ENCODE data around the gene PROS1.

Gene PROS1

DNA sequence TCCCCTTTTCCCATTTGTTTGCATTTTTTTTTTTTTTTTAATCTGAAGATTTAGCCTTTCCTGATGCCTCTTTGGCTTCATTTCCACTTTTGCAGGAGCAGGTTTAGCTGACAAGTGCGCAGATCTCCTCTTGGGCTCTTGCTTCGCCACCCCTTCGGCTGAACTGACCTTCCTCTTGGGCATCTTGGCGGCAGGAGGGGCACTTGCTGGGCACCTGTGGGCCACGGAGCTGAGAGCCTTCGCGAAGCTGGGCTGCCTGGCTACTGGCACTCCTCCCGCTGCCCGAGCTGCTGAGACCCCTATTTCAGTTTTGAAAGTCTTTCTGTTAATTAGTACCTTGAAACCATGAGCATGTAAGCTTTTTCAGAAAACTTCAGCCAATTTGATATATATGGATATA lies 15.1 kb upstream of the PROS1 start:
- ATAC-seq: no peak; the same call in 2 of the 3 replicates

DNA sequence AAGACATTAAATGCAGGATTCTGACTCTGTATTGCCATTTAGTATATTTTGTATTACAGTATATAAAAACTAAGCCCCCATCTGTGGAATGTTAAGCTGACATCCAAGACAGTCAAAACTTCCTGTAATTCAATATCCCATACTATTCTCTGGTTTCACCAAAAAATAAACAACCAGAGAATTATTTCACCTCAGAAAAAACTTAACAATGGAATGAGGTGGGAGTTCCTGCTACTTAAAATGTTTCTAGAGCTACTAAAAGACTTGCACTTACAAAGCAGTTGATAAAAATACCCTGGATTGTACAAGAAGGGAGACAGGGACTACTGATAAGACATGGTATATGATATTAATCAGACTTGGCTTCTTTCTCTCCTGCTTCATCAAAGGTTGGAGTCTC lies 14.6 kb upstream of the PROS1 start:
- ATAC-seq: peak; percentile 83

More for the DNA sequence above, 15.1 kb upstream of the PROS1 start:
- no peak for TF ChIP-seq SNAI2 (CRISPR knock-in tag; IDR thresholded peaks at IDR 0.05)
- TF ChIP-seq TCF4 (CRISPR knock-in tag; IDR thresholded peaks at IDR 0.05; ENCODE audit: borderline replicate concordance): no peak
- no peak for TF ChIP-seq ISL1 (CRISPR knock-in tag; IDR thresholded peaks at IDR 0.05)
- TF ChIP-seq TOX (CRISPR knock-in tag; IDR thresholded peaks at IDR 0.05; ENCODE audit: borderline replicate concordance): no peak
- TF ChIP-seq, protein P1, sequence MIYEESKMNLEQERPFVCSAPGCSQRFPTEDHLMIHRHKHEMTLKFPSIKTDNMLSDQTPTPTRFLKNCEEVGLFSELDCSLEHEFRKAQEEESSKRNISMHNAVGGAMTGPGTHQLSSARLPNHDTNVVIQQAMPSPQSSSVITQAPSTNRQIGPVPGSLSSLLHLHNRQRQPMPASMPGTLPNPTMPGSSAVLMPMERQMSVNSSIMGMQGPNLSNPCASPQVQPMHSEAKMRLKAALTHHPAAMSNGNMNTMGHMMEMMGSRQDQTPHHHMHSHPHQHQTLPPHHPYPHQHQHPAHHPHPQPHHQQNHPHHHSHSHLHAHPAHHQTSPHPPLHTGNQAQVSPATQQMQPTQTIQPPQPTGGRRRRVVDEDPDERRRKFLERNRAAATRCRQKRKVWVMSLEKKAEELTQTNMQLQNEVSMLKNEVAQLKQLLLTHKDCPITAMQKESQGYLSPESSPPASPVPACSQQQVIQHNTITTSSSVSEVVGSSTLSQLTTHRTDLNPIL (CRISPR knock-in tag; IDR thresholded peaks at IDR 0.05; ENCODE audit: low read depth): no peak
- TF ChIP-seq ARNTL (CRISPR knock-in tag; IDR thresholded peaks at IDR 0.05; ENCODE audit: borderline replicate concordance, low read depth): no peak
- TF ChIP-seq, protein P2, sequence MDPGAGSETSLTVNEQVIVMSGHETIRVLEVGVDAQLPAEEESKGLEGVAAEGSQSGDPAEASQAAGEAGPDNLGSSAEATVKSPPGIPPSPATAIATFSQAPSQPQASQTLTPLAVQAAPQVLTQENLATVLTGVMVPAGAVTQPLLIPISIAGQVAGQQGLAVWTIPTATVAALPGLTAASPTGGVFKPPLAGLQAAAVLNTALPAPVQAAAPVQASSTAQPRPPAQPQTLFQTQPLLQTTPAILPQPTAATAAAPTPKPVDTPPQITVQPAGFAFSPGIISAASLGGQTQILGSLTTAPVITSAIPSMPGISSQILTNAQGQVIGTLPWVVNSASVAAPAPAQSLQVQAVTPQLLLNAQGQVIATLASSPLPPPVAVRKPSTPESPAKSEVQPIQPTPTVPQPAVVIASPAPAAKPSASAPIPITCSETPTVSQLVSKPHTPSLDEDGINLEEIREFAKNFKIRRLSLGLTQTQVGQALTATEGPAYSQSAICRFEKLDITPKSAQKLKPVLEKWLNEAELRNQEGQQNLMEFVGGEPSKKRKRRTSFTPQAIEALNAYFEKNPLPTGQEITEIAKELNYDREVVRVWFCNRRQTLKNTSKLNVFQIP (CRISPR knock-in tag; IDR thresholded peaks at IDR 0.05; ENCODE audit: borderline replicate concordance, low read depth): no peak
- TF ChIP-seq ZC3H10 (CRISPR knock-in tag; IDR thresholded peaks at IDR 0.05): no peak
- no peak for TF ChIP-seq ZNF70 (CRISPR knock-in tag; IDR thresholded peaks at IDR 0.05)
- TF ChIP-seq GLIS3 (CRISPR knock-in tag; IDR thresholded peaks at IDR 0.05): no peak
- TF ChIP-seq, protein P3, sequence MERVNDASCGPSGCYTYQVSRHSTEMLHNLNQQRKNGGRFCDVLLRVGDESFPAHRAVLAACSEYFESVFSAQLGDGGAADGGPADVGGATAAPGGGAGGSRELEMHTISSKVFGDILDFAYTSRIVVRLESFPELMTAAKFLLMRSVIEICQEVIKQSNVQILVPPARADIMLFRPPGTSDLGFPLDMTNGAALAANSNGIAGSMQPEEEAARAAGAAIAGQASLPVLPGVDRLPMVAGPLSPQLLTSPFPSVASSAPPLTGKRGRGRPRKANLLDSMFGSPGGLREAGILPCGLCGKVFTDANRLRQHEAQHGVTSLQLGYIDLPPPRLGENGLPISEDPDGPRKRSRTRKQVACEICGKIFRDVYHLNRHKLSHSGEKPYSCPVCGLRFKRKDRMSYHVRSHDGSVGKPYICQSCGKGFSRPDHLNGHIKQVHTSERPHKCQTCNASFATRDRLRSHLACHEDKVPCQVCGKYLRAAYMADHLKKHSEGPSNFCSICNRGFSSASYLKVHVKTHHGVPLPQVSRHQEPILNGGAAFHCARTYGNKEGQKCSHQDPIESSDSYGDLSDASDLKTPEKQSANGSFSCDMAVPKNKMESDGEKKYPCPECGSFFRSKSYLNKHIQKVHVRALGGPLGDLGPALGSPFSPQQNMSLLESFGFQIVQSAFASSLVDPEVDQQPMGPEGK (CRISPR knock-in tag; IDR thresholded peaks at IDR 0.05; ENCODE audit: borderline replicate concordance): no peak

DNA sequence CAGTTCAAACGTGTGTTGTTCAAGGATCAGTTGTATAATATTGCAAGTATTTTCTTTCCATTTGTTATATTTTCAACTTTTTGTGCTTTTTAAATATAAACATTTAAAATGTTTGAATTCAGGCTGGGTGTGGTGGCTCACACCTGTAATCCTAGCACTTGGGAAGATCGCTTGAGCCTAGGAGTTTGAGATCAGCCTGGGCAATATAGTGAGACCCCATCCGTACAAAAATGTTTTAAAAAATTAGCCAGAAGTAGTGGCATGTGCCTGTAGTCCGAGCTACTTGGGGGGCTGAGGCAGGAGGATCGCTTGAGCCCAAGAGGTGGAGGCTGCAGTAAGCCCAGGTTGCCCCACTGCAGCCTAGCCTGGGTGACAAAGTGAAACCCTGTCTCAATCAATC lies 10.9 kb upstream of the PROS1 start:
- TF ChIP-seq TCF4 (CRISPR knock-in tag; IDR thresholded peaks at IDR 0.05; ENCODE audit: borderline replicate concordance) (no peak), CSDC2 (CRISPR knock-in tag; IDR thresholded peaks at IDR 0.05) (no peak), ARNTL (CRISPR knock-in tag; IDR thresholded peaks at IDR 0.05; ENCODE audit: borderline replicate concordance, low read depth) (no peak)
- TF ChIP-seq, protein P2 (CRISPR knock-in tag; IDR thresholded peaks at IDR 0.05; ENCODE audit: borderline replicate concordance, low read depth): no peak
- TF ChIP-seq, protein P4, sequence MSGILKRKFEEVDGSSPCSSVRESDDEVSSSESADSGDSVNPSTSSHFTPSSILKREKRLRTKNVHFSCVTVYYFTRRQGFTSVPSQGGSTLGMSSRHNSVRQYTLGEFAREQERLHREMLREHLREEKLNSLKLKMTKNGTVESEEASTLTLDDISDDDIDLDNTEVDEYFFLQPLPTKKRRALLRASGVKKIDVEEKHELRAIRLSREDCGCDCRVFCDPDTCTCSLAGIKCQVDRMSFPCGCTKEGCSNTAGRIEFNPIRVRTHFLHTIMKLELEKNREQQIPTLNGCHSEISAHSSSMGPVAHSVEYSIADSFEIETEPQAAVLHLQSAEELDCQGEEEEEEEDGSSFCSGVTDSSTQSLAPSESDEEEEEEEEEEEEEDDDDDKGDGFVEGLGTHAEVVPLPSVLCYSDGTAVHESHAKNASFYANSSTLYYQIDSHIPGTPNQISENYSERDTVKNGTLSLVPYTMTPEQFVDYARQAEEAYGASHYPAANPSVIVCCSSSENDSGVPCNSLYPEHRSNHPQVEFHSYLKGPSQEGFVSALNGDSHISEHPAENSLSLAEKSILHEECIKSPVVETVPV (CRISPR knock-in tag; IDR thresholded peaks at IDR 0.05): no peak
- TF ChIP-seq, protein P1 (CRISPR knock-in tag; IDR thresholded peaks at IDR 0.05; ENCODE audit: low read depth): no peak
- ATAC-seq: no peak

More for the DNA sequence above, 14.6 kb upstream of the PROS1 start:
- TF ChIP-seq ISL1 (CRISPR knock-in tag; IDR thresholded peaks at IDR 0.05) (peak; percentile 33), OSR1 (CRISPR knock-in tag; IDR thresholded peaks at IDR 0.05) (no peak)

DNA sequence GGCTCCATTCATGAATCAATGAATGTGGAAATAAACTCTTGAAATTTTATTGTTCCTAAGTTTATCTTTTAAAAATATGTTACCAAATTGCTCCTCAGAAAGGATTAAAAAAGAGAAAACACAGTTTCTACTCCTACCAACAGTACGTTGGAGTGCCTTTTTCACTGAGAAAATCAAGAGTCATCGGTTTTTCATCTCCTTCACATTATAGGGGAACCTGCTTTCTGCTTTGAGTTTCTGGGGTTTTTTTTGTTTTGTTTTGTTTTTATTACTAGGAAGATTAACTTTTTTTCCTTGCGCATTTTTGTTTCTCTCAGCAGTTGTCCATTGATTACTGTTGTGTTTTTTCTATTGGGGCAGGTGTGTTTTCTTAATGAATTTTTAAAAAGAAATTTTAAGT lies 9.7 kb upstream of the PROS1 start:
- no peak for ATAC-seq
- TF ChIP-seq, protein P1 (CRISPR knock-in tag; IDR thresholded peaks at IDR 0.05; ENCODE audit: low read depth): no peak
- TF ChIP-seq ZC3H10 (CRISPR knock-in tag; IDR thresholded peaks at IDR 0.05) (no peak), BACH2 (CRISPR knock-in tag; IDR thresholded peaks at IDR 0.05; ENCODE audit: borderline replicate concordance) (no peak), RARB (CRISPR knock-in tag; IDR thresholded peaks at IDR 0.05) (no peak), ZNF8 (CRISPR knock-in tag; IDR thresholded peaks at IDR 0.05) (no peak), ARNTL (CRISPR knock-in tag; IDR thresholded peaks at IDR 0.05; ENCODE audit: borderline replicate concordance, low read depth) (no peak), SNAI2 (CRISPR knock-in tag; IDR thresholded peaks at IDR 0.05) (no peak), PPARA (CRISPR knock-in tag; IDR thresholded peaks at IDR 0.05; ENCODE audit: borderline replicate concordance) (no peak)
- TF ChIP-seq, protein P3 (CRISPR knock-in tag; IDR thresholded peaks at IDR 0.05; ENCODE audit: borderline replicate concordance): no peak
- TF ChIP-seq, protein P5, sequence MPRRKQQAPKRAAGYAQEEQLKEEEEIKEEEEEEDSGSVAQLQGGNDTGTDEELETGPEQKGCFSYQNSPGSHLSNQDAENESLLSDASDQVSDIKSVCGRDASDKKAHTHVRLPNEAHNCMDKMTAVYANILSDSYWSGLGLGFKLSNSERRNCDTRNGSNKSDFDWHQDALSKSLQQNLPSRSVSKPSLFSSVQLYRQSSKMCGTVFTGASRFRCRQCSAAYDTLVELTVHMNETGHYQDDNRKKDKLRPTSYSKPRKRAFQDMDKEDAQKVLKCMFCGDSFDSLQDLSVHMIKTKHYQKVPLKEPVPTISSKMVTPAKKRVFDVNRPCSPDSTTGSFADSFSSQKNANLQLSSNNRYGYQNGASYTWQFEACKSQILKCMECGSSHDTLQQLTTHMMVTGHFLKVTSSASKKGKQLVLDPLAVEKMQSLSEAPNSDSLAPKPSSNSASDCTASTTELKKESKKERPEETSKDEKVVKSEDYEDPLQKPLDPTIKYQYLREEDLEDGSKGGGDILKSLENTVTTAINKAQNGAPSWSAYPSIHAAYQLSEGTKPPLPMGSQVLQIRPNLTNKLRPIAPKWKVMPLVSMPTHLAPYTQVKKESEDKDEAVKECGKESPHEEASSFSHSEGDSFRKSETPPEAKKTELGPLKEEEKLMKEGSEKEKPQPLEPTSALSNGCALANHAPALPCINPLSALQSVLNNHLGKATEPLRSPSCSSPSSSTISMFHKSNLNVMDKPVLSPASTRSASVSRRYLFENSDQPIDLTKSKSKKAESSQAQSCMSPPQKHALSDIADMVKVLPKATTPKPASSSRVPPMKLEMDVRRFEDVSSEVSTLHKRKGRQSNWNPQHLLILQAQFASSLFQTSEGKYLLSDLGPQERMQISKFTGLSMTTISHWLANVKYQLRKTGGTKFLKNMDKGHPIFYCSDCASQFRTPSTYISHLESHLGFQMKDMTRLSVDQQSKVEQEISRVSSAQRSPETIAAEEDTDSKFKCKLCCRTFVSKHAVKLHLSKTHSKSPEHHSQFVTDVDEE (CRISPR knock-in tag; IDR thresholded peaks at IDR 0.05): no peak
